NCI-H446 treated with DMSO at 0.1 percent for 48 hours (cell line): ENCODE measurements around the gene STRN3.
"Not testable (repeated sequence)": the region's sequence is repeated elsewhere in the genome, so short reads cannot be mapped to it uniquely, and the experiment has no call there.

Source experiments
- DNase-seq: peaks from one replicate; lab custom pipeline; 2025; lab: John Stamatoyannopoulos, UW

The STRN3 gene

GRCh38 chr14:31037709-31038221 is 11.6 kb upstream of the STRN3 start:
- DNase-seq, result no peak

GRCh38 chr14:31036552-31036951 is 10.4 kb upstream of the STRN3 start:
- DNase-seq, result no peak

DNA sequence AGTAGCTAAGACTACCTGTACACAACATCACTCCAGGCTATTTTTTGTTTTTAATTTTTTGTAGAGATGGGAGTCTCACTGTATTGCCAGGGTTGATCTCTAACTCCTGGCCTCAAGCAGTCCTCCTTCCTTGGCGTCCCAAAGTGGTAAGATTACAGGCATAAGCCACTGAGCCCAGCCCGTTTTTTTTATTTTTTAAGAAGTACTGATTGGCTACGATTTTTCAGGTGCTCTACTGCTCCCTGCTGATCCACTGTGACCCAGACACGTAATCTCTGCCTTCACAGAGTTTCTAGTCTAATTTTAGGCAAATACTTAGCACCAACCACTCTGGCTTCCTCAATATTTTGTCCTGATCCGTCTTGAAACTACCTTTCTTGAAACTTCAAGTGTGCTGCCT is 4.3 kb upstream of the STRN3 start:
- DNase-seq, result no peak

DNA sequence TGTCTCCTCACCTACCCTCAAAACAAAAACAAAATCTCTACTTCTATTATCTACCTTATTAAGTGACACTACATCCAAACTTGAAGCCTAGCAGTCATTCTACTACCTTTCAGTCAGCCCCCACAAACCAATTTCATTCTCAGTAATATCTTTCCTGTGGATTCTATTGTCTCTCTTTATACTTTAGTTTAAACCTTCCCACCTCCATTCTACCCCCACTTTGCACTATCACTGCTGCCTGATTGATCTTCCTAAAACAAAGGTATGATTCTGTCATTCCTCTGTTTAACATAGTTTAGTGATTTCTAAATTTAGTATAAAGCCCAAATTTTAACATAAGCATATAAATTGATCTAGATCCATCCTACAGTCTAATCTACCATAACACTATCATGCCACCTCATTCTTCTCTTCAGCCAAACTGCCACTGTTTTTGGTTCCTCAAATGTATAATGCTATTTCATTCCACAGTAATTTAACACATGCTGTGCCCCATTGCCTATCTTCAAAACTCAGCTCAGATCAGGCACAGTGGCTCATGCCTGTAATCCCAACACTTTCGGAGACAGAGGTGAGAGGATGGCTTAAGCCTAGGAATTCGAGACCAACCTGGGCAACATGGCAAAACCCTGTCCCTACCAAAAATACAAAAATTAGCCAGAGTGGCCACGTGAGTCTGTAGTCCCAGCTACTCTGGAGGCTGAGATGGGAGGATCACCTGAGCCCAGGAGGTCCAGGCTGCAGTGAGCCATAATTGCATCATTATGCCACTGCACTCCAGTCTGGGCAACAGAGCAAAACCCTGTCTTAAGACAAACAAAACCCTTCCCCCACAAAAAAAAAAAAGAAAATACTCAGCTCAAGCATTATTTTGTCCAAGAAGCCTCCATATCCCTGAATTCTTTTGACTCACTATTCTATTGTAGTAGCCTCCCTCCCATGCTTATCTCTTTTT is 3.1 kb upstream of the STRN3 start:
- no peak for DNase-seq

DNA sequence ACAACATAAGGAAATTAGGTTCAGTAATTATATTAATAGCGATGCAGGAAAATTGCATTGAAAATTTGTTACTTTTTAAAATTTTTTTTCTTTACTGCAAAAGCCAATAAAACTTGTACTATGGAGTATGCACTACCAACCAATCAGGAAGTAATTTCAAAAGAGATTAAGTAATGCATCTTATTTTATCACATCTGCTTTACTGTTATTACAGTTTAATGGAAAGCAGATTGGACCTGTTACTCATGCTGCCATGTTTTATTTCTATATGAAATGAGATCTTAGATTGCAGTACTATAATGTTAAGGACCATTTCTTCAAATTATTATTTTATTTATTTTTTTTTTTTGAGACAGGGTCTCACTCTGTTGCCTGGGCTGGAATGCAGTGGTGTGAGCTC is 1.7 kb upstream of the STRN3 start:
- no peak for DNase-seq

DNA sequence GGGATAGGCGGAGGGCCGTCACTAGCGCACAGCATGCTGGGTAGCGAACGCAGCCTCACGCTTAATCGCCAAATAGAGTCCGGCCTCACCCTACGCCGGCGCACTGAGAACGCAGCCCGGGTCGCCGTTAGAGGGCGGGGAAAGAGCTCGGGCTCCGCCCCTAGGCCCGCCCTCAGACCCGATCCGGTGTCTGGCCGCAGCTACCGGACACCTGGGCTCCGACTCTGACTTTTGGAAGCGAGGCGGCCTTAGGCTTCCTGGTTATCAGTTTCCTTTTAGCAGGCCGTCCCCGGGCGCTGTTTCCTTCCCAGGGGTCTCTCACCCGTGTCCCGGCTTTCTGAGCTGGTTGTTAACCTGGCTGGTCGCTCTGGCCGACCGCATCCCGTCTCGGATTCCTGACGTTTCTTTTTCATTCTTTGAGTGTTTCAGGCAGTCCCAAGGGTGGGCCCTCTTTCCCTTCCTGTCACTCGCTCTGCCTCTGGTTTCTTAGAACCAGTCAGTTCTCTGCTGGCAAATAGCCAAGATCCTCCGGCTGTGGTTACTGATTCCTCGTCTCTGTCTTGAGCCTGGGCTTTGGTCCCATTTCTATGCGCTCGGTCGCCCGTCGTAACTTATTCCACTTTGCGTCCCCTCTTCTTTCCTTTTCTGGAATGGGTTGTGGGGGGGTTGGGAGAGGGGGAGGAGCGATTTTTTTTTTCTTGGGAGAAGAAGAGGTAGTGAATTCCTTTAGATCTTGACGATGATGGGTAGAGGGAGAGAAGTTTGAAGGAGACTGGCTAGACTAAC is 464 bp upstream of the STRN3 start:
- peak; percentile 95 for DNase-seq

DNA sequence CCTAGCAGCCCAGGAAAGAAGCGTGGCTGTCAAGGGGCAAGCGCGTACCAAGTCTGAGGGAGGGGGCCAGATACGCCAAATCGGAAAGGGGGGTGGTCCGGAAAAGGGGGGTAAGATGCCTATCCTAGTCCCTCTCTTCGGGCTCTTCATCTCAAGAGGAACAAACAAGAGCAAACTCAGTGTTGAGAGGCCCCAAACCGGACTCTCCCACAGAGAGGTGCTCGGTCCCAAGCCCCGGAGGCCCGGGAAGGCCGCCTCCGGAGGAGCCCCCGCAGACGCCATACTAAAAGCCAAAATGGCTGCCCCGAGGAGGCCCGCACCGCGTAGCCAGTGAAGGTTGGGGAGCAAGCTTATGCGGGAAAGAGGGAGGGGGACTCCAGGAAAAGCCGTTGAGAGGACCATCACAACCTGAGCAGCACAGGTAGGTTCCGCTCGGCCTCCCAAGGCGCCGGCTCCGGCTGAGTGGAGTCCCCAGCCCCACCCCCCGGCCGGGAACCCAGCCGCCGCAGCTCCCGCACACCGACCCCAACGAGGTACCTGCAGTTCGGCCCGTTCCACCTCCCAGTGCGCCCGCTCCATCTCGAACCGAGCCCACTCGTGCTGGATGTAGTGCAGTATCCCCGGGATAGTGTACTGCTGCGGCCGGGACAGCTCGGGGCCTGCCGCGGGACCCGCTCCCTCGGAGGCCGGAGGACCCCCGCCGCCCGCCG is 657 bp downstream of the STRN3 start, which contains the start of gene AP4S1:
AP4S1 (plus strand) TSS at position 283 of the 710 bp plus-strand sequence. CDS start 40,548 bp downstream, outside the sequence.
- no peak for DNase-seq

DNA sequence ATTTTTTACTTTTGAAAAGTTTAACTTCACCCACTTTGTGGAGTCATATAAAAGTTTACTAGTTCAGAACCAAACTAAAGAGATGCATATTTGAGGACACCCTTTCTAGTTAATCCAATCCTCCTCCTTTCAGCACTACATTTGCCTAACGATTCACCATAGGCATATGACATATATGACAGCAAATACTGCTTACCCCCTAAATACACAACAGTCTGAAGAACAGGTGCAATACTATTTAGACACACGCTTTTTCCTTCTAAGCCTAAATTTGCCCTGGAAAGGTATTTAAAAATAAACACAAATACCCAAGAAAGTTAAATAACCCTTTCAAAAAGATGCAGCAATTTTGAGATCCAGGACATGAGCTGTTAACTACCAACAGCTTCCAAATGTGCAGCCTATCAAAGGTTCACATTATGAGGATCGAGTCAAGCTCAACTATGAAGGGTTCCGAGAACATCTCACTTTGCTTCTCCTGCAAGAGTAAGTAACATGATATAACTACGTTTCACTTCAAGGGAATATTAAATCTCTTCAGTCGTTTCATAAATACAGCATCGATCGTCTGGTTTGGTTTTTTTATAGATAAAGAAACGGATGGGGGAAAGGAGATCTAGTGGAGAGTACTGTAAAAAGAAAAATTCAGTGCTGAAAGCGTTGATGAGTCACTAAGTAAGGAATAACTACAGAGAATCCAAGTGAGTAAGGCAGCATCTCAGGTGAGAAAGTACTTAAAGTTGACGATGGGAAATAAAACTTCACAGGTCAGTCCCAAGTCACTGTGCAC is 1.4 kb downstream of the STRN3 start:
- no peak for DNase-seq

DNA sequence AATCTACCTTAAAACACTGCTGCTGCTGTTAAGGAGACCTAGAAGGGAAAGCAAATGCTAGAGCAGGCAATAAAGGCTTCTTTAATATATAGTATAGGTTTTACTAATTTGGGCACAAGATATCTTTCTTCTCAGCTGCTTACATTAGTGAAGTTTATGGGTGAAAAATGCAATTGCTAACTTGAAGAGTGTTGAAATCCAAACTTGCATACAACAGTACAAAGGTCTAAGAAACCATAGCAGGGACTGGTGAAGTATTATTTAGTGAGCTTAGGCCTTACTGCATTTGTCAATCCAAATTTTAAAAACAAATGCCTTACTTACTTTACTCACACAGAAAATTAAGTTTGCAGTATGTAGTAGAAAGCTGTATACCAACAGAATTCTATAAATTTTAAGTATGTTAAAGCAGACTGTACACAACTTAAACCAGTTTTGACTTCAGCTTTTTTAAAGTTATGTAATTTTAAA is 2.1 kb downstream of the STRN3 start:
- DNase-seq, result no peak

DNA sequence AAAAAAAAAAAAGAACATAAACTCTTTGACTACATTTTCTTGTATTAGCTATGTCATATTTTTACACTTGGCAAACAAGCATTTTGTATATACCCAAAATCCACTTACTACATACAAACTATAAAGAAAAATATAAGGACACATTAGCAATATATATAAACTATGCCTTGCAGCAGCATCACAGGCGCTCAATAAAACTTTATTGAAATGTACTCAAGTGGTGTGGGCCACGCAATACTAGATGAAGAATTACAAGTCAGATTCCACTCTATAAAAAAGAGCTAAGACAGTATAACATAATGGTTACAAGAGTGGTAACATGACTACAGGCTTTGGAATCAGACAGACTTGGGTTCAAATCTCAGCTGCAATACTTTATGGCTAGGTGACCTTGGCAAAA is 3.8 kb downstream of the STRN3 start:
- DNase-seq, result no peak

GRCh38 chr14:31021576-31021949 is 4.6 kb downstream of the STRN3 start:
- no peak for DNase-seq

- no peak for DNase-seq
Observed at GRCh38 chr14:31020834-31021575, 5.2 kb downstream of the STRN3 start.

DNA sequence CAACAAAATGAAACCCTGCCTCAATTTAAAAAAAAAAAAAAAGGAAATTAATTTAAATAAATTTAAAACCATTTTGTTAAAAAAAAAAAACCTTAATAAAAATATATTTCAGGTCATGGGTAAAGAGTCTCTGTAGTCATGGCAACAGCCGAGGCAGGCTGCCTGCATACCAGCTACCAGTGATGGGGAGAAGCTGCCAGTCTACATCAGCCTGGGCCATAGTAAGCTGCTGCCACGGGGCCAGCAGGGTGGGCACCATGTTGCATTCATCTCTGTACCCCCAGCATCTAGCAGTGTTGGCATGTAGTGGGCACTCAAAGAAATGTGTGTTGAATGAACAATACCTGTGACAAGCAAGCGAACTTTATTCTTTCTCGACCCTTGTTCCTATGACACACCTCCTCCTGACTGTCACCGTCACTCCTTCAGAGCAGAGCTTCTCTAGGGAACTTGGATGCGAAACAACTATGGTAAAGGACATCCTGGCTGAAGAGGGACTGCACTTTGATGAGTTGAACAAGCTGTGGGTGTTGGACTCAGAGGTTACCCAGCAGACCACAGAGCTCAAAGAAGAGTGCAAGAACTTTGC is 8.0 kb downstream of the STRN3 start:
- no peak for DNase-seq

DNA sequence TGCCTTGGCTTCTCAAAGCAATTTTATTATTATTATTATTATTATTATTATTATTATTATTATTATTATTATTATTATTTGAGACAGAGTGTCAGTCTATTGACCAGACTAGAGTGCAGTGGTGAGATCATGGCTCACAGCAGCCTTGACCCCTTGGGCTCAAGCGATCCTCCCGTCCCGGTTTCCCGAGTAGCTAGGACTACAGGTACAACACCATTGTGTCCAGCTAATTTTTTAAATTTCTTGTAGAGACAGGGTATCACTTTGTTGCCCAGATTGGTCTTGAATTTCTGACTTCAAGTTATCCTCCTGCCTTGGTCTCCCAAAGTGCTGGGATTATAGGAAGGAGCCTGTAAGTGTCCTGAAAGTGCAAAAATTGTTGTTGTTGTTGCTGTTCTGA is 12.3 kb downstream of the STRN3 start:
- DNase-seq, result no peak

GRCh38 chr14:31010935-31011334 is 15.2 kb downstream of the STRN3 start:
- no peak for DNase-seq

GRCh38 chr14:31009836-31010574 is 16.2 kb downstream of the STRN3 start:
- no peak for DNase-seq

DNA sequence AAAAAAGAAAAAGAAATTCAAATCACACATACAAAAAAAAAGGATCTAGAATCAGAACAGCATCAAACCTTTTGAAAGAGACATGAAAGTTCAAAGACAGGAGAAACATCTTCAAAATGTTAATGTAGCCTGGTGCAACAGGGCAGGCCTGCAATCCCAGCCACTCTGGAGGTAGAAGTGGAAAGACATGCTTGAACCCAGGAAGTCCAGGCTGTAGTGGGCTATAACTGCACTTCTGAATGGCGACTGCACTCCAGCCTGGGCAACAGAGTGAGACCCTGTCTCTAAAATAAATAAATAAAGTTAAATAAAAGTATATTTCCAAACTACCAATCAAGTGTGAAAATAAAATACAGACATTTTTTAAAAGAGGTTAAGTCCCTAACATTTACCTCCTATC is 19.5 kb downstream of the STRN3 start:
- no peak for DNase-seq

DNA sequence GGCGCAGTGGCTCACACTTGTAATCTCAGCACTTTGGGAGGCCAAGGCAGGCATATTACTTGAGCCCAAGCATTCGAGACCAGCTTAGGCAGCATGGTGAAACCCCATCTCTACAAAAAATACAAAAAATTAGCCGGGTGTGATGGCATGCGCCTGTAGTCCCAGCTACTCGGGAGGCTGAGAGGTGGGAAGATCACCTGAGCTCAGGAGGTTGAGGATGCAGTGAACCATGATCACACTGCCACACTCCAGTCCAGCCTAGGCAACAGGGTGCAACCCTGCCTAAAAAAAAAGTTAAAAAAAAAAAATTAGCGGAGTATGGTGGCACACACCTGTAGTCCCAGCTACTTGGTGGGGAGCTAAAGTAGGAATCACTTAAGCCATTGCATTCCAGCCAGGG is 22.2 kb downstream of the STRN3 start:
- not testable (repeated sequence) for DNase-seq

DNA sequence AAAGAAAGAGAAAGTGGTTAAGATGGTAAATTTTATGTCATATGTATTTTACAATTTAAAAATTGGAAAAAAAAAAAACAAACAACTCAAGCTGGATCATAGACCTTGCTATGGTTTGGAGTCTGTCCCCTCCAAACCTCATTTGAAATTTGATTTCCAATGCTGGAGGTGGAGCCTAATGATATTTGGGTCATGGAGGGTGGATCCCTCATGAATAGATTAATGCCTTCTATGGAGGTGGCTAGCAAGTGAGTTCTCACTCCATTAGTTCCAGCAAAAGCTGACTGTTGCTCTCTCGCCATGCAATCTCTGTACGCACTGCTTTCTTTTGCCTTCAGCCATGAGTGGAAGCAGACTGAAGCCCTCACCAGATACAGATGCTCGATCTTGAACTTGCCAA is 22.9 kb downstream of the STRN3 start:
- DNase-seq, result no peak

- DNase-seq, result no peak
Observed at GRCh38 chr14:31001339-31001658, 24.9 kb downstream of the STRN3 start.
